HFF-Myc (cell line): ENCODE measurements around the gene NPHP4.

Source experiments
- DNase-seq: peaks from one replicate; pipeline ENCODE4 v3.0.0-alpha.2; 2011; ENCODE audit warnings: low read depth; ENCODE audit errors: extremely low read depth
- H3K4me3 ChIP-seq: replicated peaks from 2 replicates; pipeline ENCODE4 v1.5.1; 2011; ENCODE audit warnings: low read depth, mild to moderate bottlenecking, control low read depth, low read length
- CTCF ChIP-seq: IDR thresholded peaks from 2 replicates; pipeline ENCODE4 v1.5.1; 2012; ENCODE audit warnings: mild to moderate bottlenecking, low read depth, low read length, control low read depth; ENCODE audit errors: missing control alignments

NPHP4 gene

DNA sequence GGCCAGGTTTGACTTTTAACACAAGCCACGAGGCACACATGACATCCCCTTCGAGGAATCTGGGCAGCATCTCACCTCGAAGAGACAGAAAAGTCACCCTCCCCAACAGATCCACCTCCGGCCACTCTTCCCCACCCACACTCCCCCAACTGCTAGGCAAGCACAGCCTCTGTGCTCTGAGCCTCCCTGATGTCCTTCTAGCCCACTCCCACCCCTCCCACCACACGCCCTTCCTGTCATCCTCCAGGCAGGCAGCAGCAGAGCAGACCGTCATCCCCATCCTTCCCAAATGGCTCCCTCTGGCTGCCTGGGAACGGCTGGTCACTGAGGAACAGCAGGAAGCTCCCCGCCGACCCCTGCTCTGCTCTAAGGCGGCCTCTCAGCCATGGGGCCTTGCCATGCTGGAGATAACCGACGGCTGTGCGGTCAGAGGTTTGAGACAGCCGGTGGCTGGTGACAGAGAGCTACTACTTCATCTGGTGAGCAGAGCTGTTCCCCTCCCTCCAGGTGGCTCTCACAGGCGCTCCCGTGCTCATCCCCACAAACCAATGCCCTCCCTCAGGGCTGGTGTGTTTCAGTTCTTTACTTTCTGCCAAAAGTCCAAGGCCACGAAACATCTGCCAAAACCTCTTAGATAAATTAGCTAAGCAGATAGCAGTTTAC lies 25.6 kb downstream of the NPHP4 start:
- no peak for TF ChIP-seq CTCF
- DNase-seq = no peak
- no peak overlapping the region for H3K4me3 ChIP-seq

GRCh38 chr1:5965586-5966131 lies 26.6 kb downstream of the NPHP4 start:
- no peak overlapping the region for H3K4me3 ChIP-seq
- no peak for DNase-seq
- TF ChIP-seq CTCF = no peak

GRCh38 chr1:5962265-5963105 lies 29.7 kb downstream of the NPHP4 start:
- TF ChIP-seq CTCF = no peak

GRCh38 chr1:5961601-5962000 lies 30.6 kb downstream of the NPHP4 start:
- DNase-seq = no peak
- TF ChIP-seq CTCF = no peak
- no peak overlapping the region for H3K4me3 ChIP-seq

More at GRCh38 chr1:5962265-5963105, 29.7 kb downstream of the NPHP4 start:
- DNase-seq = no peak
- H3K4me3 ChIP-seq = no peak overlapping the region

- no peak overlapping the region for H3K4me3 ChIP-seq
- DNase-seq = no peak
- no peak for TF ChIP-seq CTCF
These were observed 31.9 kb downstream of the NPHP4 start for GRCh38 chr1:5960336-5960735.

GRCh38 chr1:5959667-5960230 lies 32.5 kb downstream of the NPHP4 start:
- no peak for TF ChIP-seq CTCF
- H3K4me3 ChIP-seq = no peak overlapping the region
- no peak for DNase-seq
